Ovary (tissue), 3 donors: ENCODE measurements around the gene POLH.

Source experiments
- EP300 ChIP-seq: sonication (generic); formaldehyde crosslinking; IDR thresholded peaks from one replicate; pipeline ENCODE4 v1.6.1; 2017; ENCODE audit warnings: antibody characterized with exemption
- POLR2A ChIP-seq: fragments of 450-650 bp; IDR thresholded peaks from one replicate; pipeline ENCODE4 v1.6.1; 2017; ENCODE audit warnings: antibody characterized with exemption, mild to moderate bottlenecking, moderate library complexity
- TF ChIP-seq, protein P1 (sequence below), 3 donors: fragments of 450-650 bp in 2 of 3; fragments of 200-600 bp in 1 of 3; IDR thresholded peaks; one replicate each; pipeline versions ENCODE4 v1.5.1 to v1.8.0; 2016 to 2022; ENCODE audit warnings: antibody characterized with exemption in 3 of 3, mild to moderate bottlenecking in 1 of 3
- donor health status: DM: no; HTN: no; CAD: no.

DNA sequence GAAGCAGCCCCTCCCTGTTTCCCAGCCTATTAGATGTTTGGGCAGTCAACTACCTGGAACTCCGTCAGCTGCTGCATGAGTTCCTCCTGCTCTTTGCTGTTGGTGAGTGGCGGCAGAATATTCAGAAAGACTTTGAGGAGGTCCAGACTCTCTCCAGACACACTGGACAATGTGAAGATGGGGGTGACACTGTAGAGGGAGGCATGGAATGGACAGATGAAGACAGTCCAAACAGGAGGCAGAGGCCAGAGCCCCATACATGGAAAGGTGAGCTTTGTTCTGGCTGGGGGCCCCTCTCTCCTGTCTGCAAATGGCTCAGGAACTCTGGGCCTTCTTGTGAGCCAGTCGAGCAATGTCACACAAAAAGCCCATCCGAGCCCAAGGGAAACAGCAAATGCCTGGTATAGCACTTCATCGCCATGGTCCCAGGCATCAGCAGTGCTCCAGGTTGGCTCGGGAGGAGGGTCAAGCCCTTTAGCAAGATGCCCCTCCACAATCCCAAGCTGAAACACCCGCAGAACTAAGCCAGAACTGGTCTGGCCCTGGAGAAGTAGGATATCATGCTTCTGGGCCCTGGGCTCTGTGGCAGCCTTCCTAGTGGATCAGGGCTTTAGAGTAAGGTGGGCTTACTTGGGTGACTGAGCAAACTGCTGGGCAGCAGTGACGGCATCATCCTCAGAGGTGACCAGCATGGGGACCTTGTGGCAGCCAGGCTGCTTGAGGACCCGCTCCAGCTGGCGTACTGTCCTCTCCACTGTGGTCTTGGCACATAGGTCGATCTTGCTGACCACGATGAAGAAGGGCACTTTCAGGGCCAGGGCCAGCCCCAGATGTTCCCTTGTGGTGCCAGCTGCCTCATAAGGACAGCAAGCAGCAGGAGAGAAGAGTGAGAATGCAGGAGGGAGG, 48.1 kb downstream of the POLH start:
- TF ChIP-seq, protein P1, sequence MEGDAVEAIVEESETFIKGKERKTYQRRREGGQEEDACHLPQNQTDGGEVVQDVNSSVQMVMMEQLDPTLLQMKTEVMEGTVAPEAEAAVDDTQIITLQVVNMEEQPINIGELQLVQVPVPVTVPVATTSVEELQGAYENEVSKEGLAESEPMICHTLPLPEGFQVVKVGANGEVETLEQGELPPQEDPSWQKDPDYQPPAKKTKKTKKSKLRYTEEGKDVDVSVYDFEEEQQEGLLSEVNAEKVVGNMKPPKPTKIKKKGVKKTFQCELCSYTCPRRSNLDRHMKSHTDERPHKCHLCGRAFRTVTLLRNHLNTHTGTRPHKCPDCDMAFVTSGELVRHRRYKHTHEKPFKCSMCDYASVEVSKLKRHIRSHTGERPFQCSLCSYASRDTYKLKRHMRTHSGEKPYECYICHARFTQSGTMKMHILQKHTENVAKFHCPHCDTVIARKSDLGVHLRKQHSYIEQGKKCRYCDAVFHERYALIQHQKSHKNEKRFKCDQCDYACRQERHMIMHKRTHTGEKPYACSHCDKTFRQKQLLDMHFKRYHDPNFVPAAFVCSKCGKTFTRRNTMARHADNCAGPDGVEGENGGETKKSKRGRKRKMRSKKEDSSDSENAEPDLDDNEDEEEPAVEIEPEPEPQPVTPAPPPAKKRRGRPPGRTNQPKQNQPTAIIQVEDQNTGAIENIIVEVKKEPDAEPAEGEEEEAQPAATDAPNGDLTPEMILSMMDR (IDR thresholded peaks at IDR 0.05), result no peak
- no peak for TF ChIP-seq POLR2A
- TF ChIP-seq EP300, result no peak
